Measurements from ENCODE around the gene LMO7.

GRCh38 chr13:75643693-75644092 lies 7.6 kb downstream of the LMO7 start:
- TF ChIP-seq YY1 (IDR thresholded peaks at IDR 0.05; ENCODE audit: insufficient read depth, insufficient read length) (no peak), ZNF274 (IDR thresholded peaks at IDR 0.05; ENCODE audit: low read depth, low read length) (no peak), SUZ12 (IDR thresholded peaks at IDR 0.05; ENCODE audit: extremely low read depth, insufficient read depth, insufficient read length) (no peak)

Data from NT2/D1 (cell line).